H1 (cell line): Measurements from ENCODE around the gene ZNF747.

Experiments
- CREB1 ChIP-seq: IDR thresholded peaks from 2 replicates; pipeline ENCODE4 v1.6.1; 2012; ENCODE audit warnings: inconsistent platforms
- MAFK ChIP-seq: IDR thresholded peaks from 2 replicates; pipeline ENCODE4 v1.6.1; 2012; ENCODE audit warnings: low read depth, mild to moderate bottlenecking, improper control_type of control experiment, low read length
- POLR2A ChIP-seq, 2 experiments: IDR thresholded peaks; 1 replicate in 1 of 2; 2 replicates in 1 of 2; pipeline ENCODE4 v1.6.1; 2011; ENCODE audit warnings: low read depth in 2 of 2, low read length in 2 of 2, mild to moderate bottlenecking in 2 of 2; ENCODE audit errors: control extremely low read depth in 1 of 2
- POLR2AphosphoS5 ChIP-seq: IDR thresholded peaks from 2 replicates; pipeline ENCODE4 v1.6.1; 2011; ENCODE audit warnings: low read depth, low read length
- RFX5 ChIP-seq: IDR thresholded peaks from 2 replicates; pipeline ENCODE4 v1.6.1; 2011; ENCODE audit warnings: low read depth, low read length, improper control_type of control experiment, borderline replicate concordance
- SIRT6 ChIP-seq: IDR thresholded peaks from one replicate; pipeline ENCODE4 v1.7.1; 2012; ENCODE audit warnings: low read length, inconsistent platforms
- TAF1 ChIP-seq: IDR thresholded peaks from 2 replicates; pipeline ENCODE4 v1.6.1; 2011; ENCODE audit warnings: mild to moderate bottlenecking, low read depth, low read length
- TF ChIP-seq, protein P1 (sequence below), 3 experiments: IDR thresholded peaks; 1 replicate in 2 of 3; 2 replicates in 1 of 3; pipeline versions ENCODE4 v1.5.1 to v1.6.1; 2011; ENCODE audit warnings: low read length in 3 of 3, mild to moderate bottlenecking in 3 of 3, inconsistent platforms in 2 of 3, low read depth in 1 of 3, moderate library complexity in 1 of 3; ENCODE audit not compliant: insufficient read depth in 1 of 3; ENCODE audit errors: control extremely low read depth in 1 of 3

GRCh38 chr16:30566531-30566930 is 31.9 kb upstream of the ZNF747 start:
- TF ChIP-seq, protein P1, sequence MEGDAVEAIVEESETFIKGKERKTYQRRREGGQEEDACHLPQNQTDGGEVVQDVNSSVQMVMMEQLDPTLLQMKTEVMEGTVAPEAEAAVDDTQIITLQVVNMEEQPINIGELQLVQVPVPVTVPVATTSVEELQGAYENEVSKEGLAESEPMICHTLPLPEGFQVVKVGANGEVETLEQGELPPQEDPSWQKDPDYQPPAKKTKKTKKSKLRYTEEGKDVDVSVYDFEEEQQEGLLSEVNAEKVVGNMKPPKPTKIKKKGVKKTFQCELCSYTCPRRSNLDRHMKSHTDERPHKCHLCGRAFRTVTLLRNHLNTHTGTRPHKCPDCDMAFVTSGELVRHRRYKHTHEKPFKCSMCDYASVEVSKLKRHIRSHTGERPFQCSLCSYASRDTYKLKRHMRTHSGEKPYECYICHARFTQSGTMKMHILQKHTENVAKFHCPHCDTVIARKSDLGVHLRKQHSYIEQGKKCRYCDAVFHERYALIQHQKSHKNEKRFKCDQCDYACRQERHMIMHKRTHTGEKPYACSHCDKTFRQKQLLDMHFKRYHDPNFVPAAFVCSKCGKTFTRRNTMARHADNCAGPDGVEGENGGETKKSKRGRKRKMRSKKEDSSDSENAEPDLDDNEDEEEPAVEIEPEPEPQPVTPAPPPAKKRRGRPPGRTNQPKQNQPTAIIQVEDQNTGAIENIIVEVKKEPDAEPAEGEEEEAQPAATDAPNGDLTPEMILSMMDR (IDR thresholded peaks at IDR 0.05; ENCODE audit: control extremely low read depth in 1 of 3, insufficient read depth in 1 of 3, low read depth in 1 of 3, low read length in 3 of 3) = no peak
- TF ChIP-seq RFX5 = no peak
- no peak for TF ChIP-seq TAF1
- TF ChIP-seq POLR2AphosphoS5 = no peak
- TF ChIP-seq MAFK = no peak
- no peak for TF ChIP-seq SIRT6
- TF ChIP-seq POLR2A (IDR thresholded peaks at IDR 0.05; ENCODE audit: control extremely low read depth in 1 of 2, low read depth in 2 of 2, low read length in 2 of 2) = no peak
- TF ChIP-seq CREB1 = no peak
